Ovary (tissue), 3 donors: ENCODE measurements around the gene RTP5.

Experiments
- CTCF ChIP-seq, 3 donors: fragments of 450-650 bp in 2 of 3; fragments of 200-600 bp in 1 of 3; IDR thresholded peaks; one replicate each; pipeline versions ENCODE4 v1.5.1 to v1.8.0; 2016 to 2022; ENCODE audit warnings: antibody characterized with exemption in 3 of 3, mild to moderate bottlenecking in 1 of 3
- EP300 ChIP-seq: sonication (generic); formaldehyde crosslinking; IDR thresholded peaks from one replicate; pipeline ENCODE4 v1.6.1; 2017; ENCODE audit warnings: antibody characterized with exemption
- POLR2A ChIP-seq: fragments of 450-650 bp; IDR thresholded peaks from one replicate; pipeline ENCODE4 v1.6.1; 2017; ENCODE audit warnings: antibody characterized with exemption, mild to moderate bottlenecking, moderate library complexity
- donor health status: DM: no; HTN: no; CAD: no.

- TF ChIP-seq EP300 (no peak), POLR2A (no peak), CTCF (IDR thresholded peaks at IDR 0.05) (no peak)
Measured at GRCh38 chr2:241848761-241849615, 20.5 kb upstream of the RTP5 start.
